OCI-M2 (cell line): ENCODE results near the gene PEX14.
"Not testable (repeated sequence)": the region's sequence is repeated elsewhere in the genome, so short reads cannot be mapped to it uniquely, and the experiment has no call there.

Source experiments
- DNase-seq: peaks from one replicate; lab custom pipeline; 2025; ENCODE audit not compliant: unreplicated experiment; lab: John Stamatoyannopoulos, UW

PEX14 gene

GRCh38 chr1:10494418-10494753 is 19.6 kb downstream of the PEX14 start:
- DNase-seq = no peak

- peak; percentile 58 for DNase-seq
Observed at GRCh38 chr1:10494754-10495474, 20.2 kb downstream of the PEX14 start.

DNA sequence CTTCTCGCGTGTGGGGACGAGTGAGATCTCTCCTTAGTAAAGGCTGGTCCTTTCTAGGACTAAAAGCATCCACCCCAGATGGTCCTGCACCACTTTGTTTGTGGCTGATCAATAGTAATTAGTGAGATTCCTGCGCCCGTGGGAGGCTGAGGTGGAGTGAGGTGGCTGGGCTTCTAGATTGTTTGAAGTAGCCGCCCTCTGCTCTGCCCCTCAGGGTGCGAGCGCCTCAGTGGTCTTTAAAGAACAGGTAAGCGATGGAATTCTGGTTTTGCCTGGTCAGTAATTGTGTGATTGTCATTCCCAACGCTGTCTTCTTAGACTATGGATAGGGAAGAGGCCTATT is 20.7 kb downstream of the PEX14 start:
- DNase-seq = no peak

- no peak for DNase-seq
Observed at GRCh38 chr1:10495952-10496351, 21.2 kb downstream of the PEX14 start.

- DNase-seq = no peak
Observed at GRCh38 chr1:10497109-10497508, 22.4 kb downstream of the PEX14 start.

DNA sequence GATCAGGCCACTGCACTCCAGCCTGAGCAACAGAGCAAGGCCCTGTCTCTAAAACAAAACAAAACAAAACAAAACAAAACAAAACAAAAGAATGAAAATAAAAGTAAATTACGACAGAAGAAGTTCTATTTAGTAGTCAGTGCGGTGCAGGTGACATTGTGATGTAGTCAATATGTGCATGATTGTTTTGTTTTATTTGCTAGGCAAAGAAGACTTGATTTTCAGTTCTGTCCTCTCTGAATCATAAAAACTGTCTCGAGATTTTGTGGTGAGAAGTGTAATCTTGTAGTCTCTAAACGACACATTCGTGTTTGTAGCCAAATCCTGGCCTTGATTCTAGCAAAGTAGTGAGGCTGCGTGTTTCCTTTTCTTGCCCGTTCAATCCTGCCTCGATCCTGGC is 23.5 kb downstream of the PEX14 start:
- DNase-seq = no peak

- no peak for DNase-seq
Observed at GRCh38 chr1:10502206-10502605, 27.5 kb downstream of the PEX14 start.

DNA sequence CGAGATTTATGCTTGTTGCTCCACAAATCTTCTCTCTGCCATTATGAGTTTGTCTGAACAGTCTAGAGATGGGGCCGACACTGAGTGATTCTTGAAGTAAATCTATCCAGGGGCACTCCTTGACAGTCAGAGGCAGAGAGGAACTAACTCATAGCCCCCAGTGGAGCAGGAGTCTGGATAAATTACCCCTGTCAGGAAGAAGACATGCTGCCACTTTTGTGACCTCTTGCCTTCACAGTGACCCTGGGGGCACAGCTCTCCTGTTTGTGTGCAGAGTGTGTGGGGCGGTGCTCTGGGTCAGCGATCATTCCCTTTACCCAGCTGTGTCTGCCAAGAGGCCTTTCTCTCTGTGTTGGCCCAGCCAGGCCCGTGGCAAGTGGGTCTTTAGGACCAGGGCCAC is 29.5 kb downstream of the PEX14 start:
- DNase-seq = no peak

DNA sequence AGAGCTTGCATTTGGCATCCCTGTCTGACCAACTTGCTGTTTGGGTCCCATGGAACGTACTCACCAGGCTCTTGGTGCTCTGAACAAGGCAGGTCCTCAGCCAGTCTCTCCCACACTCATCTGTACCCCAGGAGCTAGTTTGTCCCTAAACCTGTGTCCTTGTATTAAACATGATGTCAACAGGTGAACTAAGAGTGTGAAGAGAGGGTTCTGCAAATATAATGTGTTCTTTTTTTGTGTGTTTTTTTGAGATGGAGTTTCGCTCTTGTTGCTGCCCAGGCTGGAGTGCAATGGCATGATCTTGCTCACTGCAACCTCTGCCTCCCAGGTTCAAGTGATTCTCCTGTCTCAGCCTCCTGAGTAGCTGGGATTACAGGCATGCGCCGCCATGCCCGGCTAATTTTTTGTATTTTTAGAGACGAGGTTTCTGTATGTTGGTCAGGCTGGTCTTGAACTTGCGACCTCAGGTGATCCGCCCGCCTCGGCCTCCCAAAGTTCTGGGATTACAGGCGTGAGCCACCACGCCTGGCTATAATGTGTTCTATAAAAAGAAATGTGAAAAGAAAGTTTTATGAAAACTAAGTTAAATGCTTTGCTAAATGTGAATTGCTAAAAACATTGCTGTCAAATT is 31.4 kb downstream of the PEX14 start:
- DNase-seq = not testable (repeated sequence)

DNA sequence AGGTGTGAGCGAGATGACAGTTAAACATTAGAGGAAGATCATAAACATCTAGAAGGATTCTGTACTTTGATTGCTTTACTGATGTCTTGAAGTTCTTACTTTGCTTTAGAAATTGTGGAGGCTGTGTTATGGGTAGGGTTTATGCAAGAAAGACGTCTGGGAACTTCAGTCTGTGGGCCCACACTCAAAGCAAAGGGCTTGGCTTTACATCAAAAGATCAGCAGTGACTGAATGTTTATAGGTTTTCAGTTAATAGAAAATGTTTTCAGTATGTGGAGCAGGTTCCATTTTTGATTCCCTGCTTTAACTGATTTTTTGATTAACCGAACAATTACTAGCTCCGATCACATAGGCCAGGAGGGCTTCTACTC is 31.9 kb downstream of the PEX14 start:
- no peak for DNase-seq

- DNase-seq = no peak
Observed at GRCh38 chr1:10507111-10507879, 32.5 kb downstream of the PEX14 start.

DNA sequence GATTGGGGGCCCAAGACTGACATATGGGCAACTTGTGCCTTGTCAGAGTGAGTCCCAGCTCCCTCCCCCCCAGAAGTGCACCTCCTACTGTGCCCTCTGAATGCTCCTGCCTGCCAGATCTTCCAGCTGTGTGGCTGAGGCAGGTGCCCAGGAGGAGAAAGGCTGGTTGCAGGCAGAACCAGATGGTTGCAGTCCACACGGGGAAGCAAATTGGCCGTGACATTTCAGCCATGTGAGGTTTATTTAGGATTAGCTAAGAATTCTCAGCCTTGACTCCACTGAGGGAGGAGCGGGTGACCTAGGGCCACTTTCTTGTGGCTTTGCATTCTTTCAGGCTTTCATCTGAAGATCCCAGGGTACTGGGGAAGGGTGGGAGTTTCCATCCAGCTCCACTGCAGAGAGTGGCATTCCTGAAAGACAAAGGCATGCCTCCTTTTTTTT is 33.8 kb downstream of the PEX14 start:
- no peak for DNase-seq

- no peak for DNase-seq
Observed at GRCh38 chr1:10509809-10510509, 35.2 kb downstream of the PEX14 start.

DNA sequence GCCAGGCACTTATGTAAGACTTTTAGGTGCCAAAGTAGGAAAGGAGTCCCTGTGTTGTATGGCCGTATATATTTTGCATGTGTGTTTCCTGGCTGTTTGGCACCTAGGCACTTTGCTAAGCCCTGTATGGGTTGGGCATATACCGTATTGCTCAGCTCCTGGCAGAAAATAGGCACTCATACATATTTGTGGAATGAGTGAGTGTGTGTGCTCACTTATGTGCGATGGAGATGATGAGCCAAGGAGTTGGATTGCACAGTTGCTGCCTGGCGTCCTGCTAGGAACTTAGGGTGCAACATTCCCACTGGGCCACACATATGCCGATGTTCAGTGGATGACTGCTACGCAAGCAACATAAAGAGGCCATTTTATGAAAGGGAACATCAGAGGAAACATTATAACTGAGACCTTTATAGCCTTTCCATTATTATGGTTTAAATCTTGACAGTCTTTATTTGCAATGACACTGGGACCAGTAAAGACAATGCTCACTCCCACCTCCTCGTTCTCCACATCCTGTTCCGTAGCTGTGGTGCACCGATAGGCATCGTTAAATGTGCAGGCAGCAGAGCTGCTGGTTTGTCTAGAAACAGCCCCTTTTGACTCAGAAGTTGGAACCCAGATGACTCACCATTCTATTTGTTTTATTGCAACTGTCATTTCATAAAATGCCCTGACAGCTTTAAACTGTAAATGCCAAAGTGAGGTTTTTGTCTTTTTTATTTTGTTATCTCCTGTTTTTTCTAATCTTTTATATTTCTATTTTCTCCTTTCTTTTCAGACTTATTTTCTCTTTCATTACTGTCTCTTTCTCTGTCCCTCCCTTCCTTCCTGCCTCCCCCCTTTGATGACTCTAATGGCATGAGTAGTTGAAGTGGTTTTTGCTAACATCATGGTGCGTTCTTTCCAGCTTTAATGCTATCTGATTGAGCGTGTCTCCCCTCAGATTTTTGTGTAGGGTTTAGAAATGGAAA is 36.1 kb downstream of the PEX14 start:
- peak; percentile 41 for DNase-seq

- no peak for DNase-seq
Observed at GRCh38 chr1:10511494-10511885, 36.7 kb downstream of the PEX14 start.

GRCh38 chr1:10513199-10513598 is 38.4 kb downstream of the PEX14 start:
- DNase-seq = no peak

DNA sequence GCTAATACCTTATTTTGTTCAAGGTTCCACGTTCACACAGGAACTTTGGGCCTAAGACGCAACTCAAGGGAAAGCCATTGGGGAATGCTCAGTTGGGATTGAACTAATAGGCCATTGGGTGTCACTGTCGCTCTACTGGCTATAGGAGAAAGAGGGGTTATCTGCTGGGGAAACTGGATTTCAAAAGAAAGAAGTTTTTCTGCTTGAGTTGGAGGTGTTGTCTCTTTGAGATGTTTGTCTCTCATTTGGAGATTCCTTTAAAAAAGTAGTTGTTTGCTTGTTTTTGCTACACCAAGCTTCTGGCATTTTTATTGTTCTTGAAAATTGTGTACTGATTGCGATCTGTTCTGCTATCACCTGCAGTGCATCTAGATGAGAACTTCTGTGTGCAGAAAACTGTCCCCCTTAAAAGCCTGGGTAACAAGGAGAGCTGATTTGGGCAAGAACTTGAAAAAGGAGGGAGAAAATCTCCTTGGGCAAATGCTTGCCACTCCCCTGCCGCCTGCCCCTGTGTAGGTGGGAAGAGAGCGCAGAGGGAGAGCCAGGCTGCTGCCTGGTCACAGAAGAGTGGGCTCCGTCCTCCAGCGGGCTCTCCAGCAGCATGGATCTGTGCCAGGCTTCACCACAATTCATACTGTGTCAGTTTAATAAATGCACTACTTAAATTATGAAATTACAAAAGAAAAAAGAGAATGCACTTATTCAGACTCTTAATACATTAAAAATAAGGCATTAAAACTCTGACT is 39.9 kb downstream of the PEX14 start:
- no peak for DNase-seq

DNA sequence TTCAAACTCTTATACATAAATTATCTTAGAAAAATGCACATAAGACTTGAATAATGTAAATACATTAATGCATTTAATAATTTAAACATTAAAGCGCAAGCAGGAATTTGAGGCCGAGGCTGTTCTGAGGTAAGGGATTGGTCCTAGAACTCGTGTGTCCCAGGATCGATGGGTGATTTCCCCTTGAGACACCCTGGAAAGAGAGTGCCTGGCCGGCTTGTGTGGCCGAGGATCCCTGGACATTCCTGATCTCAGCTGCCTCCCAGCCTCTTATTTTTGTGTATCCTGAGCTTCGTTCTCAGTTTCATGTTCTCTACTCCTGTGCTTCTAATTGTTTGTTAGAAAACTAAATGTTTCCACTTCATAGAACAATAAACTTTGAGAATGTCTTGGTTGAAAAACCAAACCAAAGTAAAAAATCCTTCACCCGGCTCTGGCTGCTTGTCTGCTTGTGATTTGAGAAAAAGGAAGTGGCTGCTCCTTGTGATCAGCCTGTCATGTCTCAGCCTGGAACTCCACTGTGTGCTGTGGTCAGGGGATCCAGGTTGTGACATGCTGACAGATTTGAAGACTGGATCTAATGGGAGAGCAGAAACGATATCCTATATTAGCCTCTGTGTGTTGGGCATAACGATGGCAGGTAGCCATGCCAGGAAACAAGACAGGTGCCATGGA is 40.7 kb downstream of the PEX14 start:
- DNase-seq = no peak

GRCh38 chr1:10515976-10516750 is 41.4 kb downstream of the PEX14 start:
- DNase-seq = no peak
